Naive B cell (primary cell): ENCODE measurements around the gene BRINP2. TPM values are rescaled to one million over a fixed set of nuclear protein-coding genes. Genes with fewer than 3 reads are reported as not detected.
"Not testable (repeated sequence)": the region's sequence is repeated elsewhere in the genome, so short reads cannot be mapped to it uniquely, and the experiment has no call there.

Experiments
- ATAC-seq, 2 donors: fragments of 150-1000 bp; cut with Tn5 transposase; 2 replicates each; pipeline ENCODE4 v1.10.0; 2021; ENCODE audit warnings: low read depth in 2 of 2, mild to moderate bottlenecking in 2 of 2, moderate library complexity in 2 of 2
- DNase-seq: peaks from one replicate; pipeline ENCODE4 v3.0.0; 2022
- H3K27ac Mint-ChIP-seq, 6 donors: one replicate each; pipeline ENCODE4 v1.8.0; 2020 to 2022; ENCODE audit warnings: mild to moderate bottlenecking in 6 of 6, mixed read lengths in 6 of 6, moderate library complexity in 5 of 6, inconsistent platforms in 2 of 6
- H3K27me3 Mint-ChIP-seq, 3 donors: one replicate each; pipeline ENCODE4 v1.8.0; 2021 to 2022; ENCODE audit warnings: mixed read lengths in 3 of 3, mild to moderate bottlenecking in 1 of 3
- H3K36me3 Mint-ChIP-seq, 2 donors: one replicate each; pipeline ENCODE4 v1.8.0; 2020 to 2022; ENCODE audit warnings: mixed read lengths in 2 of 2, inconsistent platforms in 1 of 2, mild to moderate bottlenecking in 1 of 2
- H3K4me1 Mint-ChIP-seq, 3 donors: one replicate each; pipeline ENCODE4 v1.8.0; 2020 to 2022; ENCODE audit warnings: mixed read lengths in 3 of 3, inconsistent platforms in 1 of 3, mild to moderate bottlenecking in 1 of 3, moderate library complexity in 1 of 3
- H3K4me3 Mint-ChIP-seq, 8 donors: one replicate each; pipeline ENCODE4 v1.8.0; 2020 to 2022; ENCODE audit warnings: mild to moderate bottlenecking in 8 of 8, mixed read lengths in 8 of 8, moderate library complexity in 8 of 8, inconsistent platforms in 2 of 8
- H3K9me3 Mint-ChIP-seq, 7 donors: one replicate each; pipeline ENCODE4 v1.8.0; 2020 to 2022; ENCODE audit warnings: mixed read lengths in 7 of 7, mild to moderate bottlenecking in 5 of 7, inconsistent platforms in 2 of 7, moderate library complexity in 1 of 7
- polyA plus RNA-seq, 6 donors: library from polyadenylated mRNA; unstranded; fragments of 300-500 nt; fragmentation: Illumina TruSeq; gene quantifications; one replicate each; pipeline ENCODE4 v1.2.3, GENCODE V29; 2021; ENCODE audit warnings: low read depth in 6 of 6

The BRINP2 gene
- polyA plus RNA-seq, 6 donors from 2014 or later: not detected

DNA sequence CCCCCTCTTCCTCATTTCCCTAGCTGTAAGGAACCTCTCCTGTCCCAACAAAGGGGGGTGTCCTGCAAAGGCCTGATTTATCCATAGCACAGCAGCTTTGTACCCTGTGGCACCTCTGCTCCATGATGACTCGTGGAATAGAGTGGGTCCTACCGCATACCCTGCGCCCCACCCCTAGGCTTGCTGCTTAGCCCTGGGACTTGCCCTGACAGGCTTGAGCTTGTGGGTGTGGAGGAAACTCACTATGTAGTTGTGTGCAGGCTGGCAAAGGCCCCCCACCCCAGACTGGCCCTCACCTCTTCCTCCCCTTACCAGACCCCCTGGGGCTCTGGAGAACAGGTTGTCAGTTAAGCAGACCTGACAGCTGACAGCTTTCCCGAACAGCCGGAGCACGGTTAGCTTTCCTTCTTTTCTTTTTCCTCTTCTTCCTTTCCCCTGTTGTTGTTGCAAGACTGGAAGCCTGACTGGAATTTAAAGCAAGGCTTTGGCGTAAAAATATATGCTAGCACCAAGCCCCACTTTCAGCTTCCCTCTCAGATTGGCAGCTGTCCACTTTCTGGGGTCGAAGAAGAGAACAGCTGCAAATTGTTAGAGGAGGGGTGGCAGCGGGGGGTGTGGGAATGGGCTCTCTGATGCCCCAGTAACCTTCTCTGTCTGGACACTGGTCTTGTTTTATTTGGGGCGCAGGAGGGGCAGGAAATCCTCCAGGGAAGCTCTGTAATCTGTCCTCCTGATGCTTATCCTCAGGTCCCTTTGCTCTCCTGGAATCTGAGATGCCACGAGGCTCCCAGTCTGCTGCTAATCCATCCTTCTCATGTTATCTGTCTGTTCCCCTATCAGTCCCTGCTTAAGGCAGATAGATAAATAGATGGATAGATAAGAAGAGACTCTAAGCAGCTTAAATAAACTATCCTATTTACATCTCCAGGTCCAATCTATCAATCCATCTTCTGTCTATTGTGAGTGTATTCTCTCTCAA lies 134.6 kb downstream of the BRINP2 start:
- H3K27ac Mint-ChIP-seq: no peak overlapping the region

DNA sequence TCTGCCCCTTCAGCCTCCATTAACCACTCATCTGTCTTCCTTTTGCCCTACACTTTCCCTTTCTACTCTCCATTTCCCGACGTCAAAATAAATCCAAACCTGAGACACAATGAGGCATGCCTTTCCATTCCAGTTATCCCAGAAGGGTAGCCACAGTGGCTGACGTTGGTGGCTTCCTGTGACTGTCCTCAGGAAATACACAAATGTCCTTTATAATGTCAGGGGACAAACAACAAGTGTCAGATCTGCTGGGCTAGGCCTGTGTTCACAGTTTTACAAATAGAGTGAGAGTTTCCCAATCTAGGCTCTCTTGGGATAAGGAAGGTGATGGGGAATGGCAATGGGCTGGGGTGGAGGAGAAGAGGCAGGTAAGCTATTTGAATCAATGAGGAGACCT lies 135.3 kb downstream of the BRINP2 start:
- ATAC-seq (no peak), DNase-seq (no peak)
- no peaks in the 10 kb centered on the region for H3K4me1 Mint-ChIP-seq
- no peak overlapping the region for H3K27ac Mint-ChIP-seq
- H3K9me3 Mint-ChIP-seq: peaks cover 0 to 4% (median 0%) of the 10 kb centered on the region in 7 donors
- no peak overlapping the region for H3K4me3 Mint-ChIP-seq
- no peaks in the 10 kb centered on the region for H3K36me3 Mint-ChIP-seq
- peaks cover 8 to 15% (median 10%) of the 10 kb centered on the region in 3 donors for H3K27me3 Mint-ChIP-seq

More for the DNA sequence above, 134.6 kb downstream of the BRINP2 start:
- DNase-seq: no peak
- ATAC-seq: no peak
- H3K27me3 Mint-ChIP-seq: peaks cover 8 to 15% (median 10%) of the 10 kb centered on the region in 3 donors
- no peak overlapping the region for H3K4me3 Mint-ChIP-seq
- peaks cover 0 to 4% (median 0%) of the 10 kb centered on the region in 7 donors for H3K9me3 Mint-ChIP-seq
- no peaks in the 10 kb centered on the region for H3K4me1 Mint-ChIP-seq
- H3K36me3 Mint-ChIP-seq: no peaks in the 10 kb centered on the region

DNA sequence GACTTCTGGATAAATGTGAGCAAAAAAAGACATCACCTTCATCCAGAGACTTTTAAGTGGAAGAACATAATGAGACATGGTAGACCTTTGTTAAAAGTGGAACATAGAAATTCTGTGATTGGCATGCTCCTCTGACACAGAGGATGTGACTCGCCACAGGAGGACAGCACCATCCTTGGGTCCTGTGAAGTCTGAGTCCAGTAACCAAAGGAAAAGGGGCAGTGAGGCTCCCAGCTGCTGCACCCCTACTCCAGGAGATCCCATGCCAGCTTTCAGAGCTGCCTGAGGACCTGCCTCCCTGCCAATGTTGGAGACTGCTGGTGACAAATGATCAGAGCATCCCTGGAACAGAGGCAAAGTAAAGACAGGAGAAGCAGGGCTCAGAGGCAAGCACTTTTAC lies 136.2 kb downstream of the BRINP2 start:
- H3K27me3 Mint-ChIP-seq: peaks cover 8 to 15% (median 10%) of the 10 kb centered on the region in 3 donors
- ATAC-seq (no peak), DNase-seq (no peak)
- no peak overlapping the region for H3K4me3 Mint-ChIP-seq
- no peak overlapping the region for H3K27ac Mint-ChIP-seq
- H3K4me1 Mint-ChIP-seq: no peaks in the 10 kb centered on the region
- H3K36me3 Mint-ChIP-seq: no peaks in the 10 kb centered on the region
- peaks cover 0 to 4% (median 0%) of the 10 kb centered on the region in 7 donors for H3K9me3 Mint-ChIP-seq

DNA sequence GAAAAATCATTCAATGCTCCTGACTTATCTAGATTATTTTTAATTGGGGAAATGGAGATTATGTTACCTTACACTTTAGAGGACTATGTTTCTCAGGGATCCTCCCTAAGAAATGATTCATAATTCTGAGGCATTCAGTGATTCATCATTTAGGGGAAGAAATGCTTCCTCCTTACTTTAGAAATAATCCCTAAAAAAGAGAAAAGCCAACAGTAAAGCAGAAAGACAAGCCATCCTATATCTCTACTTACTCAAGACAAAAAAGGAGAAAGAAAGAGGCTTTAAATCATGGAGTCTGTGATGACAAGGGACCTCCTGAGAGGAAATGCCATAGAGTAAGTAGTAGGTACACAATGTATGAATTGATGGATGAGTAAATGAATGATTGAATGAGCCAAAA lies 137.0 kb downstream of the BRINP2 start:
- ATAC-seq (no peak), DNase-seq (no peak)
- no peak overlapping the region for H3K27ac Mint-ChIP-seq
- no peak overlapping the region for H3K4me3 Mint-ChIP-seq
- H3K9me3 Mint-ChIP-seq: peaks cover 0 to 4% (median 0%) of the 10 kb centered on the region in 7 donors
- peaks cover 8 to 15% (median 10%) of the 10 kb centered on the region in 3 donors for H3K27me3 Mint-ChIP-seq
- no peaks in the 10 kb centered on the region for H3K4me1 Mint-ChIP-seq
- no peaks in the 10 kb centered on the region for H3K36me3 Mint-ChIP-seq

DNA sequence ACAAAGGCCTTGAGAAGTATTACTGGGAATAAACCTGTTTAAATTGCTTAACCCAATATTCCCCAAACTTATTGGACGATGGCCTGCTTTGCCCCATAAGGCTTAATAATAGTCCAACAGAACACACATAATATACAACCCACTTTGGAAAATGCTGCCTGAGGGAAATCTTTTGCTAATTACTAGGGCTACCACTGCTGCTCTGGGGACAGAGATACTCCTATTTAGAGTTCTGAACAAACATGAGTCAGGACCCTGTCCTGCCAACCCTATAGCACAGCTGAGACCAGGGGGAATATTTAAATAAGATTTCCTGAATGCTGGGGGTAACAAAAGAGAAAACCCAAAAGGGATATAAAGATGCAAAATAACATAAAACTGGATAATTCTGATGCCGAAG lies 139.1 kb downstream of the BRINP2 start:
- H3K27ac Mint-ChIP-seq: no peak overlapping the region
- peaks cover 0 to 4% (median 0%) of the 10 kb centered on the region in 7 donors for H3K9me3 Mint-ChIP-seq
- DNase-seq (no peak), ATAC-seq (no peak)
- H3K36me3 Mint-ChIP-seq: no peaks in the 10 kb centered on the region
- peaks cover 8 to 16% (median 11%) of the 10 kb centered on the region in 3 donors for H3K27me3 Mint-ChIP-seq
- H3K4me1 Mint-ChIP-seq: no peaks in the 10 kb centered on the region
- H3K4me3 Mint-ChIP-seq: no peak overlapping the region

DNA sequence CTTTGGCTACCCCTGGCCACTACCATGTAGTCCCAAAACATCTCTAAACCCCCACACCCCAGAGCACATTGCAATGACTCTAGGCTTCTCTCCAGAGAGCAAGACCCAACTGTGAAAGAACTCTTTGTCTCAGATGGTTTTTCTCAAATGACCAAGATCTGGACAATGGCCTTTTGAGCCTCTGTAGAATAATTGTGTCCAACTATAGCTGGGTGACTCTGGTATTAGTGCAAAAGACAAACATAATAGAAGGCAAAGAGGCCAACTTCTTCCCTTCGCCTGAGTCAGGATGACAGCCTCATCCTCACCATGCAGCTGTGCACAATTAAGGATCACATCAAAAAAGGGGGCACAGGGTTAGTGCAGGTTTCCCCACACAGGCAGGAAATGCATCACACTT lies 139.6 kb downstream of the BRINP2 start:
- Mint-ChIP-seq H3K4me3 (no peak overlapping the region), H3K27ac (no peak overlapping the region), H3K36me3 (no peaks in the 10 kb centered on the region), H3K27me3 (peaks cover 8 to 15% (median 11%) of the 10 kb centered on the region in 3 donors), H3K4me1 (no peaks in the 10 kb centered on the region), H3K9me3 (peaks cover 0 to 4% (median 0%) of the 10 kb centered on the region in 7 donors)
- ATAC-seq: no peak
- no peak for DNase-seq

DNA sequence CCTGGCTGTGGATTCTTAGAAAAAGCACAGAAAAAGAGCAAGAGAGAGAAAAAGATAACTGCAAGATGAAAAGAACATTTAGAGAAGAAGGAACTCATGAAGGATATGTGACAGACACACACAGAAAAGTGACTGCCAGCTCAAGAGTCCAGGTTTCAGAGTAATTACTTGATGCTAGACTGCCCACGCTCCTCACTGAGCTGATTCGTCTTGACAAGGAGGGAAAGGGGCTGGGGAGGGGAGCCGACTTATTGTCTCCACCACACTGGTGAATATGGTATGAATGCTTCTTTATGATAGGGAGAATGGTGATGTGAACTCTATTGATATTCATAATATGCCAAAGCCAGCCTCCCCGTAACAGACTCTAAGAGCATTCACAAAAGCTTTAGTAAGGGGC lies 140.4 kb downstream of the BRINP2 start:
- H3K4me1 Mint-ChIP-seq: no peaks in the 10 kb centered on the region
- DNase-seq: no peak
- H3K36me3 Mint-ChIP-seq: no peaks in the 10 kb centered on the region
- peaks cover 2 to 7% (median 6%) of the 10 kb centered on the region in 3 donors for H3K27me3 Mint-ChIP-seq
- no peak for ATAC-seq
- H3K27ac Mint-ChIP-seq: no peak overlapping the region
- H3K9me3 Mint-ChIP-seq: peaks cover 0 to 5% (median under 1%) of the 10 kb centered on the region in 7 donors
- H3K4me3 Mint-ChIP-seq: no peak overlapping the region

DNA sequence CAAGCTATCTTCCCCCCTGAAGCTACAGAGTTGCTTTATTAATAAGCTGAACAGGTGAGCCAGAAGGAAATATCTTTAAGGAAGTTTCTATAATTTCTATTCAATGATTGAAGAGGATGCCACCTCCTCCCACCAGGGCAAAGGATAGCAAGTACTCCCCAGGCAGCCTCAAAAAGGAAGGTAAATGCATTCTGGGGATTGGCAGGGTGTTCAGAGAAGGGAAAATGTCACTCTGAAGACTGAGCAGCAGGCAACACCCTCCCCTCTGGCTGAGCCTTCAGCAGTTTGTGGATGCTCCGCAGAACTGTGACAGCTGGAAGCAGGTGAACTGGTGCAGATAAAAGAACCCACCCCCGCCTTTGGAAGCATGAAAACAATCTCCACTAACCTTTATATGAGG lies 140.8 kb downstream of the BRINP2 start:
- Mint-ChIP-seq H3K27ac (no peak overlapping the region), H3K27me3 (peaks cover 0 to 5% (median 5%) of the 10 kb centered on the region in 3 donors), H3K9me3 (peaks cover 0 to 5% (median 0%) of the 10 kb centered on the region in 7 donors), H3K4me1 (no peaks in the 10 kb centered on the region), H3K4me3 (no peak overlapping the region), H3K36me3 (no peaks in the 10 kb centered on the region)
- ATAC-seq (no peak), DNase-seq (no peak)

DNA sequence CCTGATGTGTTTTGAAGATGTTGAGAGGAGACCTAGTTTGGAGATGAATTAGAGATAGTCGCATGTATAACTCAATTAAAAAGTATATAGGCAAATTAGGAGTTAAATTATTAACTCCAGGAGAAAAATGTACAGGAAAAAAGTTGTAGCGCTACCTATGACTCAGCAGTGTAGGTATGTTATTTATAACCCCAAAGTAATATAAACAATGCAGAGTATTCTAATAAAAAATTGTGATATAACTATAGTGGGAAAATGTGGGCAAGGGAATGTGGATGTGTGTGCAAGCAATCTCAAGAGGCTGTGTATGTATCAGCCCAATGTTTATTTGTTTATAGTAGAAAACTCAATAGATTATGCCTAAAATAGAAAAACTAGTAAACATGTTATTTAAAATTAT lies 144.5 kb downstream of the BRINP2 start:
- no peak for DNase-seq
- Mint-ChIP-seq H3K27me3 (peaks cover 0 to 5% (median 0%) of the 10 kb centered on the region in 3 donors), H3K27ac (no peak overlapping the region), H3K4me1 (no peaks in the 10 kb centered on the region), H3K36me3 (no peaks in the 10 kb centered on the region), H3K4me3 (no peak overlapping the region), H3K9me3 (peaks cover 0 to 16% (median 2%) of the 10 kb centered on the region in 7 donors)
- ATAC-seq: no peak

DNA sequence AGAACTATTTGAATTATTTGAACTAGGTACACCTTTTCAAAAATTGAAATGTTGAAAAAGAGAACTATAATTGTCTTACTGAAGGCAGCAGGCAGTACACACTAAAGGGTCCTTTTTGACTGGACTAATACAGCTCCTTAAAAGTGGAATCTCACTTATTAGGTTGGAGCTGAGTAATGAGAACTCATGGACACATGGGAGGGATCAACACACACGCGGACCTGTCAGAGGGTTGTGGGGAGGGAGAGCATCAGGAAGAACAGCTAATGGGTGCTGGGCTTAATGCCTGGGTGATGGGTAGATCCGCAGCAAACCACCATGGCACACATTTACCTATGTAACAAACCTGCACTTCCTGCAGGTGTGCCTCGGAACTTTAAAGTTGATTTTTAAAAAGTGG lies 145.0 kb downstream of the BRINP2 start:
- no peaks in the 10 kb centered on the region for H3K36me3 Mint-ChIP-seq
- H3K4me1 Mint-ChIP-seq: no peaks in the 10 kb centered on the region
- H3K27ac Mint-ChIP-seq: no peak overlapping the region

DNA sequence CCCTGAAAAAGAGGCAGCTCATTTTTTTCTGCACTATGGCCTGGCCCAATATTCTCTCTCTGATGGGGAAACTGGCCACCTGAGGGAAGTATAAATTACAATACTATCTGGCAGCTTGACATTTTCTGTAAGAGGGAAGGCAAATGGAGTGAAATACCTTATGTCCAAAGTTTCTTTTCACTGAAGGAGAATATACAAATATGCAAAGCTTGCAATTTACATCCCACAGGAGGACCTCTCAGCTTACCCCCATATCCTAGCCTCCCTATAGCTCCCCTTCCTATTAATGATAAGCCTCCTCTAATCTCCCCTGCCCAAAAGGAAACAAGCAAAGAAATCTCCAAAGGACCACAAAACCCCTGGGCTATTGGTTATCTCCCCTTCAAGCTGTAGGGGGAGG lies 150.7 kb downstream of the BRINP2 start:
- DNase-seq, H3K27ac Mint-ChIP-seq, H3K27me3 Mint-ChIP-seq, H3K36me3 Mint-ChIP-seq, H3K4me1 Mint-ChIP-seq, ATAC-seq, H3K4me3 Mint-ChIP-seq: not testable (repeated sequence)
- peaks cover 2 to 28% (median 6%) of the 10 kb centered on the region in 7 donors for H3K9me3 Mint-ChIP-seq

More for the DNA sequence above, 145.0 kb downstream of the BRINP2 start:
- H3K9me3 Mint-ChIP-seq: peaks cover 0 to 17% (median 2%) of the 10 kb centered on the region in 7 donors
- peaks cover 0 to 5% (median 0%) of the 10 kb centered on the region in 3 donors for H3K27me3 Mint-ChIP-seq
- H3K4me3 Mint-ChIP-seq: no peak overlapping the region
- no peak for DNase-seq
- ATAC-seq: no peak

DNA sequence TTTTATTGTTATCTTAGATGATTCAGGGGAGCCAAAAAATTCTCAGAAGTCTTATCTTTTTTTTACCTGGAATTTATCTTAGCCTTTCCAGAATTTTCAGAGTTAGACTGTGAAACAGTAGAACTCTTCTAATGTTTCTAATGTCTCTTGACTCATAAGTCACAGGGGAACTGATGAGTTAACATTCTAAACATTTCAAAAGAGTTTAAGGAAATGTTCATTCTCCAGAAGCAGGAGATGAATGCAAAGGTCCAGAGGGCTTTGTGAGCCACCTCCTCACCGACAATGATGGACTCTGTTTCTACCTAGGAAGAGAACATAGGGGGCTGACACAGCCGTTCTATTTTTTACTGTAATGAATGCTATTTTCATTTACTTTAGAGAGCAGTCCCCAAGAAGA lies 157.5 kb downstream of the BRINP2 start:
- DNase-seq: no peak
- H3K4me1 Mint-ChIP-seq: no peaks in the 10 kb centered on the region
- H3K36me3 Mint-ChIP-seq: no peaks in the 10 kb centered on the region
- peaks cover 0 to 12% (median 4%) of the 10 kb centered on the region in 7 donors for H3K9me3 Mint-ChIP-seq
- H3K4me3 Mint-ChIP-seq: no peak overlapping the region
- no peak overlapping the region for H3K27ac Mint-ChIP-seq
- no peaks in the 10 kb centered on the region for H3K27me3 Mint-ChIP-seq
- ATAC-seq: no peak

DNA sequence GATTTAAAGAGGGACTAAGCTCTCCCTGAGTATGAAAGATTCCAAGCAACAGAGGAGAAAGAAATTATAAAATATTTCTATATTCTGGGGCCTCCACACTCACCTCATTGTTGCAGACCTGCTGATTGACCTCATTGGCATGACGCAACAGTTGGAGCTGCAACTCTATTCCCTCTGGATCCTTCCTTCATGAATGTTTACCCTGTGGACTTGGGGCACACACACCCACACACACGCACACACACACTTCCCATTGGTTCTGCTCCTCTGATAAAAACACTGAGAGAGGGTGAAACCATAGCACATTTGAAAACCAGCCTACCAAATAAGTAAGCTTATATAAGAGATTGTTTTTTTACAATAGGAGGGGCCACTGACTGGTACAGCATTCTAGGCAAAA lies 159.1 kb downstream of the BRINP2 start:
- H3K9me3 Mint-ChIP-seq: peaks cover 0 to 12% (median 4%) of the 10 kb centered on the region in 7 donors
- no peak for ATAC-seq
- no peaks in the 10 kb centered on the region for H3K4me1 Mint-ChIP-seq
- H3K4me3 Mint-ChIP-seq: no peak overlapping the region
- DNase-seq: no peak
- no peaks in the 10 kb centered on the region for H3K36me3 Mint-ChIP-seq
- no peaks in the 10 kb centered on the region for H3K27me3 Mint-ChIP-seq
- no peak overlapping the region for H3K27ac Mint-ChIP-seq
